ENCODE results near the gene RNF13. TPM values are rescaled to one million over a fixed set of nuclear protein-coding genes. Genes with fewer than 3 reads are reported as not detected.
A peak's percentile ranks its signal among the peaks of the same experiment; 100 is the strongest.

Gene RNF13
- total RNA-seq, 2 donors from 2014 or later = 48.8 to 56.0 TPM

DNA sequence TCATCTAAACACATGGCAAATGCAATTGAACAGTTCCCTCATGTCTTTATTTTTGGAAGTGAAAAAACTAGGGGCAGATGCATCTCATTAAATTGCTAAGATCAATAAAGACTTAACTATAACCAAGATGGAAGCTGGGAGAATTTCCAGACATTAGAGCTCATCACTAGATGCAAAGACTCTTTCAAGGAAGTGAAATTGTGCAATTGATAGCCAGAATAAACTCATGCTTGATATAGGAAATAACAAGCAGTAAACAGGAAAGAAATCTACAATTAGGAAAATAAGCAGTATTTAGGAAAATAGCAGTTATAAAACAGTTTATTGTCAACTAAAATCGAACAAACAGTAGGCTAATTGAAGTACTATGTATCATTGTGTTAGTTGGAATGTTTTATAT is 11.8 kb upstream of the RNF13 start:
- Histone ChIP-seq H3K36me3 (no peaks in the 10 kb centered on the region), H3K27me3 (no peaks in the 10 kb centered on the region), H3K27ac (no peak overlapping the region), H3K4me3 (no peak overlapping the region), H3K9me3 (no peaks in the 10 kb centered on the region), H3K4me1 (no peaks in the 10 kb centered on the region)
- no peak for DNase-seq (ENCODE audit: low spot score)
- TF ChIP-seq, protein P1, sequence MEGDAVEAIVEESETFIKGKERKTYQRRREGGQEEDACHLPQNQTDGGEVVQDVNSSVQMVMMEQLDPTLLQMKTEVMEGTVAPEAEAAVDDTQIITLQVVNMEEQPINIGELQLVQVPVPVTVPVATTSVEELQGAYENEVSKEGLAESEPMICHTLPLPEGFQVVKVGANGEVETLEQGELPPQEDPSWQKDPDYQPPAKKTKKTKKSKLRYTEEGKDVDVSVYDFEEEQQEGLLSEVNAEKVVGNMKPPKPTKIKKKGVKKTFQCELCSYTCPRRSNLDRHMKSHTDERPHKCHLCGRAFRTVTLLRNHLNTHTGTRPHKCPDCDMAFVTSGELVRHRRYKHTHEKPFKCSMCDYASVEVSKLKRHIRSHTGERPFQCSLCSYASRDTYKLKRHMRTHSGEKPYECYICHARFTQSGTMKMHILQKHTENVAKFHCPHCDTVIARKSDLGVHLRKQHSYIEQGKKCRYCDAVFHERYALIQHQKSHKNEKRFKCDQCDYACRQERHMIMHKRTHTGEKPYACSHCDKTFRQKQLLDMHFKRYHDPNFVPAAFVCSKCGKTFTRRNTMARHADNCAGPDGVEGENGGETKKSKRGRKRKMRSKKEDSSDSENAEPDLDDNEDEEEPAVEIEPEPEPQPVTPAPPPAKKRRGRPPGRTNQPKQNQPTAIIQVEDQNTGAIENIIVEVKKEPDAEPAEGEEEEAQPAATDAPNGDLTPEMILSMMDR (IDR thresholded peaks at IDR 0.05) = no peak

DNA sequence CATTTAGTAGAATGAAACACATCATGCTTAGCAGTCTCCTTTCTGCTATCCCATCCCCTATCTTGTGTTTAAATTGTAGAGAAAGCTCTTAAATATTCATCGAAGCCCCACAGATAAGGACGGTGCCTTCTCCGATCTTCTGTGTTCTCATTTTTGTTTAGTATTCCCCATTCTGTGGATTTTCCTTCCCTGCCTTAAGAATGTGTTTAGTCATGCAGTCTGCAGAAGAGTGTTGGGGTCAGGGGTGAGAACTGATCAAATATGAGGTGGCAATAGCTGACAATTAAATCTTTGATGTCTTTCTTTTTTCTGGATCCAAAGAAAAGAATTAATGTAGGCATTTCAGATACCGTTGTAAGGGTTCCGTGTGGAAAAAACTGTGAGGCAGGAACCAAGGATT is 11.4 kb upstream of the RNF13 start:
- TF ChIP-seq, protein P1 (IDR thresholded peaks at IDR 0.05) = no peak
- no peaks in the 10 kb centered on the region for H3K27me3 ChIP-seq
- no peaks in the 10 kb centered on the region for H3K9me3 ChIP-seq
- no peaks in the 10 kb centered on the region for H3K4me1 ChIP-seq
- no peak overlapping the region for H3K4me3 ChIP-seq
- DNase-seq (ENCODE audit: low spot score) = no peak
- H3K27ac ChIP-seq = no peak overlapping the region
- no peaks in the 10 kb centered on the region for H3K36me3 ChIP-seq

DNA sequence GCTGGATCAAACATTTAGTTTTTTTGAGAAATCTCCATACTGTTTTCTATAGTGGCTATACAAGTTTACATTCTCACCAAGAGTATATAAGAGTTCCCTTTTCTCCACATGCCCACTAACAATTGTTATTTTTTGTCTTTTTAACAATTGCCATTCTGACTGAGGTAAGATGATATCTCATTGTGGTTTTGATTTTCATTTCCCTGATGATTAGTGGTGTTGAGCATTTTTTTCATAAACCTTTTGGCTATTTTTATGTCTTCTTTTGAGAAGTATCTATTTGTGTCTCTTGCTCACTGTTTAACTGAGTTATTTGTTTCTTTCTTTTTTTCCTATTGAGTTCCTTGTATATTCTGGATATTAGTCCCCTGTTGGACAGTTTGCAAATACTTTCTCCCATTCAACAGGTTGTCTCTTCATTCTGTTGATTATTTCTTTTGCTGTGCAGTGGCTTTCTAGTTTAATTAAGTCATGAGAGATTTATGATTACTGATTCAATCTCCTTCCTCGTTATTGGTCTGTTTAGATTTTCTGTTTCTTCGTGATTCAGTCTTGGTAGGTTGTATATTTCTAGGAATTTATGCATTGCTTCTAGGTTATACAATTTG is 6.7 kb upstream of the RNF13 start:
- Histone ChIP-seq H3K27me3 (no peaks in the 10 kb centered on the region), H3K36me3 (no peaks in the 10 kb centered on the region), H3K4me1 (no peaks in the 10 kb centered on the region), H3K4me3 (no peak overlapping the region), H3K27ac (no peak overlapping the region), H3K9me3 (no peaks in the 10 kb centered on the region)
- TF ChIP-seq, protein P1 (IDR thresholded peaks at IDR 0.05) = no peak
- DNase-seq (ENCODE audit: low spot score) = no peak

DNA sequence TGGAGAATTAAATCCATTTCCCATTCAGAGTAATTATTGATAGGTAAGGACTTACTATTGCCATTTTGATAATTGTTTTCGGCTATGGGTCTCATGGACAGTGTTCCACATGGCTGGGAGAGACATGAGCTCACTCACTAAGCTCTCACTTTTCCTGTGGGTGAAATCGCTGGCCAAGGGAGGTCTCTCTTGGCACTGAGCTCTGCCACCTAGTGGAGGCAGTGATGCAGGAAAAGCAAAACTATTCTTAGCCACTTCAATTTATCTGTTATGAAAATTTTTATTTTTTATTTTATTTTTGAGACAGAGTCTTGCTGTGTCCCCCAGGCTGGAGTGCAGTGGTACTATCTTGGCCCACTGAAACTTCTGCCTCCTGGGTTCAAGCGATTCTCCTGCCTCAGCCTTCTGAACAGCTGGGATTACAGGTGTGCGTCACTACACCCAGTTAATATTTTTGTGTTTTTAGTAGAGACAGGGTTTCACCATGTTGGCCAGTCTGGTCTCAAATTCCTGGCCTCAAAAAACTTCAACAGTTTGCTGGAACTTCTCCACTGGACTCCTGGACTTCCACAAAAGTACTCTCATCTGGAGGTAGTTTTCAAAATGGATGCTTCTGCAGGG is 4.7 kb upstream of the RNF13 start:
- TF ChIP-seq, protein P1 (IDR thresholded peaks at IDR 0.05) = peak; percentile 75 to 86
- Histone ChIP-seq H3K27ac (no peak overlapping the region), H3K27me3 (no peaks in the 10 kb centered on the region), H3K9me3 (no peaks in the 10 kb centered on the region), H3K4me3 (no peak overlapping the region), H3K36me3 (no peaks in the 10 kb centered on the region), H3K4me1 (peaks cover 0 to 7% of the 10 kb centered on the region in 2 donors)
- DNase-seq (ENCODE audit: low spot score) = peak; percentile 79

DNA sequence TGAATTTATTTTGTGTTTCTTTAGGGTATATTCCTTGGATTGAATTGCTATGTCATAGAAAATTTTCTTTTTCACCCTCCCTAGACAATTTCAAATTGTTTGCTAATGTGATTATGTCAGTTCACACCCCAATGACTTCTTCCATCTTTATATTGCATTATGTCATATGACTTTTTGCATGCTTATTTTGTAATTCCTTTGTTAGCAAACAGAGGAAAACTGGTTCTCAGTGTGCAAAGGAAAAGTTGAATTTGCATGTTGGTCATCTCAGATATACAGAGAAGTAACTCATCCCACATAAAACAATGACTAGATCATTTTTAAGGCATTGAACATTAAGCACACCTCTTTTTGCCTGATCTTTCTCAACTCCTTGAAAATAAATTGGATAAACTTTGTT is 3.3 kb upstream of the RNF13 start:
- no peak for DNase-seq (ENCODE audit: low spot score)
- H3K9me3 ChIP-seq = no peaks in the 10 kb centered on the region
- H3K36me3 ChIP-seq = no peaks in the 10 kb centered on the region
- H3K4me3 ChIP-seq = no peak overlapping the region
- H3K27ac ChIP-seq = no peak overlapping the region
- H3K4me1 ChIP-seq = peaks cover 0 to 15% of the 10 kb centered on the region in 2 donors
- no peaks in the 10 kb centered on the region for H3K27me3 ChIP-seq
- TF ChIP-seq, protein P1 (IDR thresholded peaks at IDR 0.05) = no peak

DNA sequence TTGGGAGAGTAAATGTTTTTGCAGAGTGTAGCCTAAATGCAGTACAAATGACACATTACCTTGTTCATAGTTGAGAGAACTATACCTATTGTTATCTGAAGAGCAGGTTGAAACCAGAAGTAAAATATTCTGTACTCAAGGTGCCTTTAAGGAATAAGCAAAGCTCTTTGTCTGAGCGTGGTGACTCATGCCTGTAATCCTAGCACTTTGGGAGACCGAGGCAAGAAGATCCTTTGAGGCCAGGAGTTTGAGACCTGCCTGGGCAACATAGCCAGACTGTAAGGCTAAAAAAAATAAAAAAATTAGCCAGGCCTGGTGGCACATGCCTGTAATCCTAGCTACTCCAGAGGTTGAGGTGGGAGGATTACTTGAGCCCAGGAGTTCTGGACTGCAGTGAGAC is 2.2 kb upstream of the RNF13 start:
- Histone ChIP-seq H3K4me1 (peaks cover 0 to 26% of the 10 kb centered on the region in 2 donors), H3K27me3 (no peaks in the 10 kb centered on the region), H3K9me3 (no peaks in the 10 kb centered on the region), H3K27ac (no peak overlapping the region), H3K4me3 (no peak overlapping the region), H3K36me3 (no peaks in the 10 kb centered on the region)
- TF ChIP-seq, protein P1 (IDR thresholded peaks at IDR 0.05) = no peak
- no peak for DNase-seq (ENCODE audit: low spot score)

All from right atrium auricular region (tissue), 2 donors.